Activated CD8-positive, alpha-beta memory T cell treated with anti-CD3 and anti-CD28 coated beads for 1 hour (primary cell): ENCODE results near the gene SHCBP1L.

Experiments used
- DNase-seq, 2 donors: peaks; one replicate each; pipeline ENCODE4 v3.0.0-alpha.2; 2020; ENCODE audit warnings: low read depth in 1 of 2; ENCODE audit errors: extremely low read depth in 1 of 2

SHCBP1L gene

DNA sequence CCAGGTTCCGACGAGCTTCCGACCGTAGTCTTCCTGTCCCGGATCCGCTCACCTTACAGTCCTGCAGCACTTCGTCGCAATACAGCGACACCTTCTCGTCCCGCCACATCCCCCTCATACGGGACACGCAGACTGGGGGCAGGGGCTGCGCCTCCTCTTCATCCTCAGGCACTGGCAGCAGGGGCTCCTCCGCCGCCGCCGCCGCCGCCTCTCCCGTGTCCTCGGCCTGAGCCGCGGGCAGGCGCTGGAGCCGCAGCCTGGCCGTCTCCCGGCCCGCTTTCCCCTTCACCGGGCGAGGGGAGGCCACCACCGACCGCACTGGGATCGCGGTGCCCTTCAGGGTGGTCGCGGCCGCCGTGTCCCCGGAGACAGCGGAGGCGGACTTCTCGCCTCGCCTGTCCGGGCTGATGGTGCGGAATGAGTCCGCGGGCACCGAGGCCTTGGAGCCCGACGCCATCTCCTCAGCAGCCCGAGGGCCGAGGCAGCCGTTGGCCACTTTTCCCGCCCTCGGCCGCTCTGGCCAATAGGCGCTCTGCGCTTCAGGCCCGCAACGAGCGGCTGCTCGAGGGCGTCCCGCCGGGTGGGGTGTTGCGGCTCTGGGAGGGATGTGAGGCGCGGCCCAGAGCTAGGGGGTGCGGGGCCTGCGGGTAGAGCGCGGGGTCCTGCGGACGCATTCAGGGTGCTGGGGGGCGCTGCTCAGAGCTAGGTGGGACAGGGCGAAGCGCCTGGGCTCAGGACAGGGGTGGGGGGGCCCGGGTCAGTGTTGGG, at the start of gene SHCBP1L:
Gene SHCBP1L, minus strand, starts transcription at position 490 of the 768 bp plus-strand sequence. Its CDS starts 33 bp downstream, at position 457.
- DNase-seq, result no peak

DNA sequence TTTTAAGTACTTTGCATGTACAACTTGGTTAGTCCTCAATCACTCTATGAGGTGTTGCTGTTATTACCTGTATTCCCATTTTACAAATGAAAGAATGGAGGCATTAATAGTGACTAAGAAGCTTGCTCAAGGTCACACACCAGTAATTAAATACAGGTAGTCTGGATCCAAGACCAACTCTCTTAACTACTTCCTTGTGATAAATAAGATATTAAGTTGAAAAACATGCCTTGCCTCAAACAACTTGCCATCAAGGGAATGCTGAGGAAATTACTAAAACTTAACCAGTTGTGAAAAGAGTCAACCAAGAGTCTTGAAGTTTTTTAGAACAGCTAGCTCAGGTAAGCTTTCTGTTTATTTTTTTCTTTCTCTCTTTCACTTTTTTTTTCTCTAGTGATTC, 49.3 kb upstream of the SHCBP1L start:
- no peak for DNase-seq

DNA sequence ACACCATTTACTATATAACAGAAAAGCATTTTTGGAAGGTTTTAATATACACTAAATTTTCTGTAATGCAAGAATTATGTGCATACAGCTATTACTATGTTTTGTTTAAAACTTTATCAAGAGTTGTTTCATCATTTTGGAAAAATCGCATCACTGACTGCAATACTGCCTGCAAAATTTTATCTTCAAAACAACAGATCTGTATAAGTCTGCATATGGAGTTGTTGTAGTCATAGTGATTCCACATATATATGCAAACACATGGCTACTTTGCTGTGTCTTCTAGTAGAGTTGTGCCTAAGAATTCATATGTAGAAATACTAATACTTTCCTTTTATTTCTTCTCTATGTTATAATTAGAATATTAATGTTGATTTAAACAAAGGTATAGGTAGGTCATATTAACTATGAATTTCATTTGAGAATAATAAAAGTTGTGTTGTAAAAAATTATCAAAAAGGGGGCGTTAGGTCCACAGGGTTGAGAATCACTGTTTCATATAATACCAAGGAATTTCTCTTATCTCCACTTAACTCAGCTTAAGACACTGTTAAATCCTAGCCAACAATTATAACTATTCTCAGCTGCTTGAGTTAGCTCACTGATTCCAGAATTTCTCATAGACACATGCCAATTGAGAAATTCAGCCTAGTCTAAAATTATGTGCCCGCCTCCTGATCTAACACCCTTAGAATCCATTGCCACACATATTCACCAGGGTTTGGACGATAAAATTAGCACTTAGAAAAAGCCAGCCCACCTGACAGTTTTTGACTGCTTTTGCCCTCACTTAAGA, 47.4 kb upstream of the SHCBP1L start:
- DNase-seq, result no peak

DNA sequence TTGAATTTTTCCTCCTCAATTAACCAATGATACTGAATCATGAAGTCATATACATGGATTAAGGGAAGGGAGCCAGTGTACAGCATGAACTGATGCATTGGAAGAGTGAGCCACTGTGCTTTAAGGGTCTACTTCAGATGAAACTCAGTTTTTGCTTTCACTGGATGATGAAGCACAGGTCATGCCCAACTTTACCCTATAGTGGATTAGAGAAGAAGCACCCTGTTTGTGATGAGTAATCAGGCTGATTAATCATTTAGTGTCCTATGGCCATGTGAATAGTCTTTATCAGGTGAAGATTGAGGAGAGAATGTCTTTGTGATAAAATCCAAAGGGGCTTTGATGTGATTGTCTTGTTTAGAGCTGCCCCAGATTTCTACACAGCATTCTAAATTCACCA, 45.5 kb upstream of the SHCBP1L start:
- DNase-seq, result no peak

- no peak for DNase-seq
Observed at GRCh38 chr1:182996816-182997215, 43.9 kb upstream of the SHCBP1L start.

DNA sequence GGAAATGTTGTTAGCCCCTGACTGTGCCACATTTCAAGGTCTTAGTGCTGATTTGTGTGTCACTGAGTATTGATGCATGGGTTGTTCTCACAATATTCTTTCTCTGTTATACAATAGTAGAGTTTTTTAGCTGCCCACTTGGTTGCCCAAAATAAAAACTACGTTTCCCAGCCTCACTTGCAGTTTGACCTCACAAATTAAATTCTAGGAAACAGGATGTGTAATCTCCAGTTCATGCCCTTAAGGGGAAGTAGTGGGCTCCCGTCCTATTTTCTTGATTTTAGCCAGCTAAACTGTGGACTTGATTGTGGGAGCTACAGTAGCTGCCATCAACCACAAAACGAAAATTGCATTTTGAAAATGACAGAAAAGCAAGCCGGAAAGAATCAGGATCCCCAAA, 42.9 kb upstream of the SHCBP1L start:
- DNase-seq, result no peak

DNA sequence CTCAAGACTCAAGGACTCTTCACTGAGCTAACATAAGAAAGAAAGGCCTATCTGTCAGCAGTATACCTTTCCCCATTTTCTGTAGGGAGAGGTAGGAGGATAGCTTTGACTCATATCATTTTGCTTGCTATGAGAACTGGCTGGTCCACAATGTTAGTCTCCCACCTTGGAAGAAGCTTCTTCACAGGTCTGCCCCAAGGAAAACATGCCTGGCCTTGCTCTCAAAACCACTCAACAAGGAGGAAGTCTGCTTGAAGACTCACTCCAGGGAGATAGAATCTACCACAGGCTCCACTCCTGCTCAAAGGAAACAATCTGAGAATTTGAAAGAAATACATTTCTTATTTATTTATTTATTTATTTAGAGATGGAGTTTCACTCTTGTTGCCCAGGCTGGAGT, 40.8 kb upstream of the SHCBP1L start:
- no peak for DNase-seq

DNA sequence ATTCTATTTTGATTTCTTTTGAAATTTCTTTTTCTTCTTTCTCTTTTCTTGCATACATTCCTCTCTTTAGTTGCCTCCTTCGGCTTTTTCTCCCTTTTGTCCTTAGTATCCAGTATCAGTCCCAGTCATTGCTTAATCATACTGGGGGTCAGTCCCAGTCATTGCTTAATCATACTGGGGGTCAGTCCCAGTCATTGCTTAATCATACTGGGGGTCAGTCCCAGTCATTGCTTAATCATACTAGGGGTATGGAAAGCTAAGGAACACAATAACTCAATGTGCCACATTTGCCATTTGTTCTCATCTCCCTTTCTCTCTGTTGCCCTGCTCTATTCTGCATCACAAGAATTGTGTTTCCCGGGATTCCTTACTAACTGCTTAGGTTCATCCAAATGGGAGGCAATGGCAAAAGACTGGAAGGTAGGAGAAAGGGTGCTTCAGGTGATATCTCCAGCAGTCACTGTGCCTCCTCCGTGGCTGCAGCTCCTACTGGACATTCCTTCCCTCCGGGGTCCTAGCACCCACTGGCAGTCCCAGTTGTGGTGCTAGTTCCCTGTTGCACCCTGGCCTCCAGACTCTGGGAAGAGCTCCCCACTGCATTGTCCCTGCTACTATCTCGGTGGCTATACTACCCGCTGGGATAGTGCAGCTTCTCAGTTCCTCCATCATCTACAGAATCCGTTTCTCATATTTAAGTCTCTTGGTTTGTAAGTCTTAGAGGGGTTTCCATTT, 37.6 kb upstream of the SHCBP1L start:
- DNase-seq, result no peak

GRCh38 chr1:182985876-182986275, 32.9 kb upstream of the SHCBP1L start:
- no peak for DNase-seq

GRCh38 chr1:182984621-182985020, 31.7 kb upstream of the SHCBP1L start:
- no peak for DNase-seq

DNA sequence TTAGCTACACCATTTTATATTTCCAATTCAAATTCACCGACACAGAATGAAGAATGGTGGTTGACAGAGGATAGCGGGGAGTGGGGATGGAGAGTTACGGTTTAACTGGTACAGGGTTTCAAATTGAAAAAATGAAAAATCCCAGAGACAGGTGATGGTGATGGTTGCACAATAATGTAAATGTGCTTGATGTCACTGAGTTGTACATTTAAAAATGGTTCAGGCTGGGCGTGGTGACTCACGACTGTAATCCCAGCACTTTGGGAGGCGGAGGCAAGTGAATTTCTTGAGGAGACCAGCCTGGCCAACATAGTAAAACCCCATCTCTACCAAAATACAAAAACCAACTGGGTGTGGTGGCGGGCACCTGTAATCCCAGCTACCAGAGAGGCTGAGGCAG, 31.2 kb upstream of the SHCBP1L start:
- no peak for DNase-seq

DNA sequence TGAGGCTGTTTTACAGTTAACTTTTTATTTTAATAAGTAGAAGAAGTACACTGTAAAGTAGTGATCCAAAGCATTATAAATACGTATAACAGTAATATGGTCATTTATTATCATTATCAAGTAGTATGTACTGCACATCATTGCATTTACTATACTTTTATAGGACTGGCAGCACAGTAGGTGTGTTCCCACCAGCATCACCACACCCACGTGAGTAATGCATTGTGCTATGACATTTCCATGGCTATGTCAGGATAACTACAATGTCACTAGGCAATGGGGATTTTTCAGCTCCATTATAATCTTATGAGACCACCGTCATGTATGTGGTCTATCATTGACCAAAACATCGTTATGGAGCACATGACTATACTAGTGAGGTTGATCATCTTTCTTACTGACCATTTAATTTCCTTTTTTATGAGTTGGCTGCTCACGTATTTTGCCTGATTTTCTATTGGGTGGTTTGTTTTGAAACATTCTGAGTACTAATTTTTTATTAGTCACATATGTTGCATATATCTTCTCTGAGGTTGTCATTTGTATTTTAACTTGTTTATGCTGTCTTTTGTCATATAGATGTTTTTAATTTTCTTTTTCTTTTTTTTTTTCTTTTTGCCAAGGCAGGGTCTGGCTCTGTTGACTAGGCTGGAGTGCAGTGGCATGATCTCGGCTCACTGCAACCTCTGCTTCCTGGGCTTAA, 25.3 kb upstream of the SHCBP1L start:
- DNase-seq, result no peak

DNA sequence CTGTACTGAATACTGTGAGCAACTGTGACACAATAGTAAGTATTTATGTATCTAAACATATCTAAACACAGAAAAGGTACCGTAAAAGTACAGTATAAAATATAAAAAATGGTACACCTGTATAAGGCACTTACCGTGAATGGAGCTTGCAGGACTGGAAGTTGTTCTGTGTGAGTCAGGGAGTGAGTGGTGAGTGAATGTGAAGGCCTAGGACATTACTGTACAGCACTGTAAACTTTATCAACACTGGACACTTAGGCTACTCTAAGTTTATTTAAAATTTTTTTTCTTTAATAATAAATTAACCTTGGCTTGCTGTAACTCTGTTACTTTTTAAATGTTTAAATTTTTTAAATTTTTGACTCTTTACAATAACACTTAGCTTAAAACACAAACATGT, 24.5 kb upstream of the SHCBP1L start:
- DNase-seq, result no peak

GRCh38 chr1:182974506-182975191, 21.7 kb upstream of the SHCBP1L start:
- no peak for DNase-seq

- no peak for DNase-seq
Observed at GRCh38 chr1:182972829-182973228, 19.9 kb upstream of the SHCBP1L start.

DNA sequence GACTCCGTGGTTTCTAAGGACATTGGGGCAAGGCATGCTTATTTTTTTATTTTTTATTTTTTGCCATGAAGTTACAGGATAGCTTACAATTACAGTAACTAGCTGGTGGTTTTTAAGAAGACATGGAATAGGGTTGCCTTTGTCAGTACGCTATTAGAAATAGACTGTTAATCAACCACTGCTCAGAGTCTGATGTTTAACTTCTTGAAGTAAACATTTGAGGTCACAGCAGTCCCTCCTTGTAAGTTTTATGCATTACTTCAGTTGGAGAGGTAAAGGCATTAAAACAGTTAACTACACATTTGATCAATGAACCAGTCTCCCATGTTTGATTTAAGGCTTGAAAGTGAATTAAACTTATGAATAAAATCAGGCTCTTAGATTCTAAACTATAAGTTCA, 19.3 kb upstream of the SHCBP1L start:
- no peak for DNase-seq

DNA sequence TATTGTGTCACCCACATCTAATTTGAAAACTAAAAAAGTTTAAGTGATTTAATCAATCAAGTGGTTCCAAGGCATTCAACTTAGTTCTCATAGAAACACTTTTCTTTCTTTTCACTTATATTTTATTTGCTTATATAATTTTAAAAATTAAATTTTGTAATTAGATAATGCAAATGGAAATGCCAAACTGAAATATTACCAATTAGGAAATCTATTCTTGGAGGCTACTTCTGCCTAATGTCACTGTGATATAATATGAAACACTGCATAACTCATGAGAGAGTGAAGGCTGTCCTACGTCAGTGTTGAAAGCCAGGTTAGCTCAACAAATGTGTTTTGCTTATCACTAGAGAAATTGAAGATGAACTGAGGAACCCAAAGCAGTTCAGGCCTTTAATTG, 18.3 kb upstream of the SHCBP1L start:
- no peak for DNase-seq

GRCh38 chr1:182968836-182969734, 16.1 kb upstream of the SHCBP1L start:
- no peak for DNase-seq

- DNase-seq, result no peak
Observed at GRCh38 chr1:182968151-182968741, 15.3 kb upstream of the SHCBP1L start.
